Tibial nerve (tissue), 4 donors: ENCODE data around the gene DLGAP5. TPM values are rescaled to one million over a fixed set of nuclear protein-coding genes. Genes with fewer than 3 reads are reported as not detected.

ENCODE experiments used
- DNase-seq, 2 donors: peaks; one replicate each; pipeline ENCODE4 v3.0.0-alpha.2; 2019; ENCODE audit warnings: low spot score in 2 of 2
- H3K27ac ChIP-seq, 4 donors: fragments of 200-600 bp; sonication (generic) in 3 of 4; one replicate each; pipeline ENCODE4 v1.5.1; 2017 to 2019; ENCODE audit warnings: mild to moderate bottlenecking in 1 of 4
- H3K27me3 ChIP-seq, 2 donors: fragments of 200-600 bp; sonication (generic) in 1 of 2; one replicate each; pipeline versions ENCODE4 v1.5.1 to v1.6.0; 2017 to 2019
- H3K36me3 ChIP-seq, 3 donors: fragments of 200-600 bp; sonication (generic); one replicate each; pipeline ENCODE4 v1.5.1; 2018 to 2019
- H3K4me1 ChIP-seq, 4 donors: fragments of 200-600 bp; sonication (generic) in 3 of 4; one replicate each; pipeline ENCODE4 v1.5.1; 2017 to 2019
- H3K4me3 ChIP-seq, 4 donors: fragments of 200-600 bp; sonication (generic) in 3 of 4; one replicate each; pipeline ENCODE4 v1.5.1; 2017 to 2019; ENCODE audit warnings: mild to moderate bottlenecking in 1 of 4, moderate library complexity in 1 of 4
- H3K9me3 ChIP-seq, 4 donors: fragments of 200-600 bp; sonication (generic) in 3 of 4; one replicate each; pipeline ENCODE4 v1.5.1; 2017 to 2019
- EP300 ChIP-seq, 2 donors: sonication (generic); formaldehyde crosslinking; IDR thresholded peaks; one replicate each; pipeline ENCODE4 v1.6.1; 2017; ENCODE audit warnings: antibody characterized with exemption in 2 of 2, mild to moderate bottlenecking in 1 of 2
- POLR2A ChIP-seq, 2 donors: fragments of 450-650 bp; IDR thresholded peaks; one replicate each; pipeline ENCODE4 v1.6.1; 2017; ENCODE audit warnings: antibody characterized with exemption in 2 of 2, mild to moderate bottlenecking in 2 of 2, moderate library complexity in 2 of 2
- WGBS, 2 donors: methylation state at CpG; one replicate each; pipeline ENCODE4 v1.1.5; 2018; 5-methylcytosine and 5-hydroxymethylcytosine counted together
- total RNA-seq, 4 donors: library from RNA; depleted of rRNA; stranded (reverse); fragments of >200 nt; gene quantifications; one replicate each; pipeline ENCODE4 v1.1.0, GENCODE V29; 2016
- TF ChIP-seq, protein P1 (sequence below), 5 experiments: fragments of 200-600 bp in 3 of 5; fragments of 450-650 bp in 2 of 5; sonication (generic) in 3 of 5; IDR thresholded peaks; one replicate each; pipeline ENCODE4 v1.5.1; 2016 to 2019; ENCODE audit warnings: antibody characterized with exemption in 5 of 5, mild to moderate bottlenecking in 3 of 5, moderate library complexity in 2 of 5

DLGAP5 gene
- total RNA-seq, 4 donors from 2014 or later, result 0.30 to 0.44 TPM; not detected in 2

DNA sequence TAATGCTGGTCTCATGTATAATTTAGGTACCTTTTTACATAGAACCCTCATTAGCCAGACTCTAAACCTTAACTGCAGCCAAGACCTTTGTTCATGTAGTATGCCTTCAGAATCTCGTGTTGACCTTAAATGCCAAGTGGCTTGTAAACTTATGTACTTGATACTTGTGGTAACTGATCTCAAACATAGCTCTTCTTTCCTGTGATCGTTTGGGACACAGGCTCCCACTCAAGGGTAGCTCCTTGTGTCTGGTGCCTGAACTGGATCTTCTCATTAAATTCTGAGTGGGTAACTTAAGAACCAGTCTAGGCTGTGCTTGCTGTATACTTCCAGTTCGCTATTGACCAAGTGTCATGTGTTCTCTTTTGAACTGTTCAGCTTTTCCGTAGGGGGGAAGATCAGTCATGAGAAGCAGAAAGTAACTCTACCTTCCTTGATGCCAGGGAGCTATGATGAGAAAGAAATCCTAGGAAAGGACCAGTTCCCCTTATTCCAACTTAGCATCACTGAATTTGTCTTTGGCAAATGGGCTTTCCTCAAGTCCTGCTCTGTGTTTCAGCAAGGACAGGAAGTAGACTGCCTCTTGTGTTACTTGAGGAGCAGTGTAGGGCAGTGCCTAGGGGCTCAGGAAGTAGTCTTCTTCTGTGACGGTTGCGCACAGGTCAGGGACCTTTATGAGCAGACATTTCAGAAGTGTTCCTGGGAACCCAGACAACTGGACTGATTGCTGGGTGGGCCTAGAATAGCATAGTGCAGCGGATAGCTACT lies 59.8 kb downstream of the DLGAP5 start:
- Histone ChIP-seq H3K9me3 (no peaks in the 10 kb centered on the region), H3K4me1 (peaks cover 0 to 71% (median 48%) of the 10 kb centered on the region in 4 donors), H3K4me3 (peak overlapping the region in 3 of 4 donors; percentile 16 to 82 (median 19)), H3K27me3 (no peaks in the 10 kb centered on the region), H3K36me3 (peaks cover 0 to 5% (median 0%) of the 10 kb centered on the region in 3 donors), H3K27ac (peak overlapping the region in 3 of 4 donors; percentile 56 to 97 (median 96))
- TF ChIP-seq, protein P1, sequence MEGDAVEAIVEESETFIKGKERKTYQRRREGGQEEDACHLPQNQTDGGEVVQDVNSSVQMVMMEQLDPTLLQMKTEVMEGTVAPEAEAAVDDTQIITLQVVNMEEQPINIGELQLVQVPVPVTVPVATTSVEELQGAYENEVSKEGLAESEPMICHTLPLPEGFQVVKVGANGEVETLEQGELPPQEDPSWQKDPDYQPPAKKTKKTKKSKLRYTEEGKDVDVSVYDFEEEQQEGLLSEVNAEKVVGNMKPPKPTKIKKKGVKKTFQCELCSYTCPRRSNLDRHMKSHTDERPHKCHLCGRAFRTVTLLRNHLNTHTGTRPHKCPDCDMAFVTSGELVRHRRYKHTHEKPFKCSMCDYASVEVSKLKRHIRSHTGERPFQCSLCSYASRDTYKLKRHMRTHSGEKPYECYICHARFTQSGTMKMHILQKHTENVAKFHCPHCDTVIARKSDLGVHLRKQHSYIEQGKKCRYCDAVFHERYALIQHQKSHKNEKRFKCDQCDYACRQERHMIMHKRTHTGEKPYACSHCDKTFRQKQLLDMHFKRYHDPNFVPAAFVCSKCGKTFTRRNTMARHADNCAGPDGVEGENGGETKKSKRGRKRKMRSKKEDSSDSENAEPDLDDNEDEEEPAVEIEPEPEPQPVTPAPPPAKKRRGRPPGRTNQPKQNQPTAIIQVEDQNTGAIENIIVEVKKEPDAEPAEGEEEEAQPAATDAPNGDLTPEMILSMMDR (IDR thresholded peaks at IDR 0.05), result no peak
- TF ChIP-seq EP300 (IDR thresholded peaks at IDR 0.05), result peak in 1 of 2 donors; percentile 34
- no peak for DNase-seq
- 44 to 54% methylated on average over 7 of the region's 7 CpGs for WGBS, 2 donors

DNA sequence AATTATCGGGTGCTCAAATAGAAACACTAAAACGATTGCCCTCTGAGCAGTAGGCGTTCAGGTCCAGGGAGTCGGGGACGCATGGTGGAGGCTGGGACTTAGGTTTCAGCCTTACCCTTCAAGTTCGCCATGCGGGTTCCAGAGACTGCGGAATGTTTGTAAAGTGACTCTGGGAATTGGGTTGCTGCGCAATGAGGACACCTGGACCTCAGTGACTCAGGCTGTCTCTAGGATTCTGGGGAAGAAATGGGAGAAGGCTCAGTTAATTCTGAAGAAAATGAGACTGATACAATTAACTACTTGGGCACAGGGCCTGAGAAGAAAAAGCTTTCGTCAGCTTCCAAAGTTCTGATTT lies 61.2 kb downstream of the DLGAP5 start:
- DNase-seq, result no peak

DNA sequence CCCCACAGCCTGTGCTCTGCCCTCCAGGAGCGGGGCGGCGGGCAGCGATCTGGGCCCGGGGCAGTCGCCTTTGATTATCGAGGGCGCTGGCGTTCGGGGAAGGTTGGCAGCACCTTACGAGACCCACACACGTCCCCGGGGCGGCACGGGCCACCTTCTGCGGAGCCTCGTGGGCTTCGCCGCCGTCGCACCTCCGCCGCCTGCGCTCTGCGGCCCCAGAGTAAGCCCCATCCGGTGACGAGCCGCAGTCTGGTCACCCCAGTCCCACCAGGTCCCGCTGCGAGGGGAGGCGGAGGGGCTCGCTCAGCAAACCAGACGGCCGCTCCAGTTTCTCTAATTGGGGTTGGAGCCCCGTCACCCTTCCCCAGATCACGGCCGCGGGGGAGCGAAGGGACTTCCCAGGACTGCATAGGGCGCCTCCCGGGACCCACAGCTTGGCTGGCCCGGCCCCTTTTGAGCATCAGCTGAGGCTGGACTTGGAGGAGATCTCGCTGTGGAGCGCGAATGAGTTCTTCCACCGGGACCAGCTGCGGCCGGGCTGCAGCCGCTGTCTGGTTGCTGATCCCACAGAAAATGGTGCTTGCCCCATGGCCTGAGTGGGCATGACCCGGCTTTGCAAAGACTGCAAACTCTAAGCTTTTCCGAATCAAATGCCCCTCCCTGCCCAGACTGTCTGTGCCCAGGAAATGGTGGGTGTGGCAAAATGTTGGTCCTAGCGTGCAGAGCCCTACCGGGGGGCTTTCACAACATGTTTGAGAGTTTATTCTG lies 61.8 kb downstream of the DLGAP5 start:
- Histone ChIP-seq H3K27me3 (no peaks in the 10 kb centered on the region), H3K4me1 (peaks cover 0 to 66% (median 36%) of the 10 kb centered on the region in 4 donors)

More for the DNA sequence above, 61.2 kb downstream of the DLGAP5 start:
- peak overlapping the region; percentile 94 to 97 (median 95) for H3K27ac ChIP-seq
- TF ChIP-seq, protein P1 (IDR thresholded peaks at IDR 0.05), result no peak
- H3K36me3 ChIP-seq, result peaks cover 0 to 5% (median 0%) of the 10 kb centered on the region in 3 donors
- WGBS, 2 donors, result 21 to 26% methylated on average over 10 of the region's 10 CpGs
- no peaks in the 10 kb centered on the region for H3K27me3 ChIP-seq
- H3K9me3 ChIP-seq, result no peaks in the 10 kb centered on the region
- H3K4me1 ChIP-seq, result peaks cover 0 to 66% (median 38%) of the 10 kb centered on the region in 4 donors
- peak overlapping the region; percentile 75 to 83 (median 82) for H3K4me3 ChIP-seq

DNA sequence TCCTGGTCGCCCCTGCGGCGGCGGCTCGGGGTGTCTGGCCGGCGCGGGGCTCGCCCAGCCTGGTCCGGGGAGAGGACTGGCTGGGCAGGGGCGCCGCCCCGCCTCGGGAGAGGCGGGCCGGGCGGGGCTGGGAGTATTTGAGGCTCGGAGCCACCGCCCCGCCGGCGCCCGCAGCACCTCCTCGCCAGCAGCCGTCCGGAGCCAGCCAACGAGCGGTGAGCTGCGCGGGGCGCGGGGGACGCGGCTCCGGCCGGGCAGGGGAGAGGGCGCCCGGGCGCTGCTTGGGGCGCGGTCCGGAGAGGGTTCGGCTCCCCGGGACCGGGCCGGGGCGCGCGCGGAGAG lies 62.3 kb downstream of the DLGAP5 start, which contains the start of gene LGALS3:
Gene LGALS3, plus strand, starts transcription at position 167 of the 342 bp plus-strand sequence. CDS start 8,122 bp downstream, outside the sequence.
- Histone ChIP-seq H3K36me3 (no peaks in the 10 kb centered on the region), H3K27me3 (no peaks in the 10 kb centered on the region), H3K27ac (peak within 1 kb of the TSS; percentile 94 to 97 (median 95)), H3K4me1 (peaks cover 0 to 64% (median 32%) of the 10 kb centered on the region in 4 donors), H3K9me3 (no peaks in the 10 kb centered on the region), H3K4me3 (peak within 1 kb of the TSS; percentile 75 to 83 (median 82))
- DNase-seq, result peak; percentile 61 to 72
- no CpG with 5 or more reads among the region's 50 CpGs for WGBS, 2 donors
- TF ChIP-seq POLR2A (IDR thresholded peaks at IDR 0.05) (peak; percentile 62 to 80), EP300 (IDR thresholded peaks at IDR 0.05) (peak in 1 of 2 donors; percentile 78)
- TF ChIP-seq, protein P1 (IDR thresholded peaks at IDR 0.05), result peak in 1 of 5 experiments; percentile 14

More for the DNA sequence above, 61.8 kb downstream of the DLGAP5 start:
- peaks cover 0 to 1% (median 0%) of the 10 kb centered on the region in 3 donors for H3K36me3 ChIP-seq
- TF ChIP-seq EP300 (IDR thresholded peaks at IDR 0.05), result peak in 1 of 2 donors; percentile 54
- TF ChIP-seq, protein P1 (IDR thresholded peaks at IDR 0.05), result no peak
- TF ChIP-seq POLR2A (IDR thresholded peaks at IDR 0.05), result peak in 1 of 2 donors; percentile 13
- H3K27ac ChIP-seq, result peak overlapping the region; percentile 94 to 97 (median 95)
- no peaks in the 10 kb centered on the region for H3K9me3 ChIP-seq
- DNase-seq, result peak; percentile 50 to 67
- H3K4me3 ChIP-seq, result peak overlapping the region; percentile 75 to 83 (median 82)
- WGBS, 2 donors, result 1% methylated on average over 23 to 28 of the region's 53 CpGs
